GM06990 (cell line): ENCODE results near the gene ARHGDIA.

ENCODE experiments used
- DNase-seq: peaks from one replicate; pipeline ENCODE4 v3.0.0-alpha.2; 2011; ENCODE audit not compliant: insufficient read length; ENCODE audit errors: extremely low read depth
- H3K27me3 ChIP-seq: replicated peaks from 2 replicates; pipeline ENCODE4 v1.6.0; 2011; ENCODE audit warnings: low read length; ENCODE audit not compliant: control insufficient read depth, insufficient read depth
- H3K36me3 ChIP-seq: 2 replicates; pipeline ENCODE4 v1.5.1; 2011; ENCODE audit warnings: low read length; ENCODE audit not compliant: control insufficient read depth, insufficient read depth
- H3K4me3 ChIP-seq: replicated peaks from 2 replicates; pipeline ENCODE4 v1.5.1; 2011; ENCODE audit warnings: low read depth, mild to moderate bottlenecking, control low read depth, low read length
- CTCF ChIP-seq: IDR thresholded peaks from 2 replicates; pipeline ENCODE4 v1.5.1; 2011; ENCODE audit warnings: low read length, control low read depth, mild to moderate bottlenecking, inconsistent platforms; ENCODE audit not compliant: insufficient read depth, poor library complexity, severe bottlenecking

ARHGDIA gene

GRCh38 chr17:81906476-81907218 is 35.5 kb upstream of the ARHGDIA start:
- no peak overlapping the region for H3K4me3 ChIP-seq
- no peak for DNase-seq
- no peak for TF ChIP-seq CTCF
- peaks cover 21% of the 10 kb centered on the region for H3K36me3 ChIP-seq
- H3K27me3 ChIP-seq, result no peaks in the 10 kb centered on the region

- TF ChIP-seq CTCF, result no peak
- H3K4me3 ChIP-seq, result no peak overlapping the region
- no peak for DNase-seq
- H3K36me3 ChIP-seq, result peaks cover 21% of the 10 kb centered on the region
- no peaks in the 10 kb centered on the region for H3K27me3 ChIP-seq
Observed at GRCh38 chr17:81905993-81906392, 34.9 kb upstream of the ARHGDIA start.

- Histone ChIP-seq H3K27me3 (no peaks in the 10 kb centered on the region), H3K4me3 (no peak overlapping the region), H3K36me3 (peaks cover 21% of the 10 kb centered on the region)
- no peak for DNase-seq
- TF ChIP-seq CTCF, result no peak
Observed at GRCh38 chr17:81905424-81905875, 34.3 kb upstream of the ARHGDIA start.

- no peak for DNase-seq
- Histone ChIP-seq H3K27me3 (no peaks in the 10 kb centered on the region), H3K36me3 (peaks cover 23% of the 10 kb centered on the region), H3K4me3 (no peak overlapping the region)
- TF ChIP-seq CTCF, result no peak
Observed at GRCh38 chr17:81904600-81905423, 33.7 kb upstream of the ARHGDIA start.

- no peak for TF ChIP-seq CTCF
- Histone ChIP-seq H3K36me3 (peaks cover 23% of the 10 kb centered on the region), H3K4me3 (no peak overlapping the region), H3K27me3 (no peaks in the 10 kb centered on the region)
- DNase-seq, result no peak
Observed at GRCh38 chr17:81903896-81904599, 32.9 kb upstream of the ARHGDIA start.
